ENCODE results near the gene TTC28. TPM values are rescaled to one million over a fixed set of nuclear protein-coding genes. Genes with fewer than 3 reads are reported as not detected.
A peak's percentile ranks its signal among the peaks of the same experiment; 100 is the strongest.
"Not testable (repeated sequence)": the region's sequence is repeated elsewhere in the genome, so short reads cannot be mapped to it uniquely, and the experiment has no call there.

The TTC28 gene
- 10.9 and 13.5 TPM in 2 replicates for total RNA-seq

- H3K4me3 ChIP-seq (ENCODE audit: low read depth, low read length), result peak within 1 kb of the TSS; percentile 55
- not testable (repeated sequence) for H3K36me3 ChIP-seq (ENCODE audit: control insufficient read depth, insufficient read depth, low read length); H3K27me3 ChIP-seq (ENCODE audit: control insufficient read depth, insufficient read depth, low read length); DNase-seq (ENCODE audit: low read depth)
These were observed at the start of gene TTC28 for GRCh38 chr22:28679611-28680287. Gene TTC28 (minus strand): TSS chr22:28679840. CDS start chr22:28679723, 117 bp downstream.

GRCh38 chr22:28728621-28729313 is 49.1 kb upstream of the TTC28 start:
- DNase-seq (ENCODE audit: low read depth), result no peak
- no peaks in the 10 kb centered on the region for H3K36me3 ChIP-seq (ENCODE audit: control insufficient read depth, insufficient read depth, low read length)
- H3K27me3 ChIP-seq (ENCODE audit: control insufficient read depth, insufficient read depth, low read length), result no peaks in the 10 kb centered on the region
- no peak for TF ChIP-seq CTCF (IDR thresholded peaks at IDR 0.05; ENCODE audit: insufficient read depth, low read length, poor library complexity, severe bottlenecking)
- no peak overlapping the region for H3K4me3 ChIP-seq (ENCODE audit: low read depth, low read length)

- TF ChIP-seq CTCF (IDR thresholded peaks at IDR 0.05; ENCODE audit: insufficient read depth, low read length, poor library complexity, severe bottlenecking), result no peak
- no peak for DNase-seq (ENCODE audit: low read depth)
These were observed 48.4 kb upstream of the TTC28 start for GRCh38 chr22:28728002-28728401.

GRCh38 chr22:28718044-28718443 is 38.4 kb upstream of the TTC28 start:
- DNase-seq (ENCODE audit: low read depth), result no peak
- TF ChIP-seq CTCF (IDR thresholded peaks at IDR 0.05; ENCODE audit: insufficient read depth, low read length, poor library complexity, severe bottlenecking), result no peak
- Histone ChIP-seq H3K27me3 (ENCODE audit: control insufficient read depth, insufficient read depth, low read length) (no peaks in the 10 kb centered on the region), H3K36me3 (ENCODE audit: control insufficient read depth, insufficient read depth, low read length) (no peaks in the 10 kb centered on the region), H3K4me3 (ENCODE audit: low read depth, low read length) (no peak overlapping the region)

More at GRCh38 chr22:28728002-28728401, 48.4 kb upstream of the TTC28 start:
- Histone ChIP-seq H3K27me3 (ENCODE audit: control insufficient read depth, insufficient read depth, low read length) (no peaks in the 10 kb centered on the region), H3K36me3 (ENCODE audit: control insufficient read depth, insufficient read depth, low read length) (no peaks in the 10 kb centered on the region), H3K4me3 (ENCODE audit: low read depth, low read length) (no peak overlapping the region)

GRCh38 chr22:28716686-28717085 is 37.0 kb upstream of the TTC28 start:
- TF ChIP-seq CTCF (IDR thresholded peaks at IDR 0.05; ENCODE audit: insufficient read depth, low read length, poor library complexity, severe bottlenecking), result no peak
- Histone ChIP-seq H3K4me3 (ENCODE audit: low read depth, low read length) (no peak overlapping the region), H3K36me3 (ENCODE audit: control insufficient read depth, insufficient read depth, low read length) (no peaks in the 10 kb centered on the region), H3K27me3 (ENCODE audit: control insufficient read depth, insufficient read depth, low read length) (no peaks in the 10 kb centered on the region)
- DNase-seq (ENCODE audit: low read depth), result no peak

GRCh38 chr22:28715611-28716010 is 36.0 kb upstream of the TTC28 start:
- TF ChIP-seq CTCF (IDR thresholded peaks at IDR 0.05; ENCODE audit: insufficient read depth, low read length, poor library complexity, severe bottlenecking), result no peak
- no peaks in the 10 kb centered on the region for H3K27me3 ChIP-seq (ENCODE audit: control insufficient read depth, insufficient read depth, low read length)
- H3K4me3 ChIP-seq (ENCODE audit: low read depth, low read length), result no peak overlapping the region
- no peak for DNase-seq (ENCODE audit: low read depth)
- H3K36me3 ChIP-seq (ENCODE audit: control insufficient read depth, insufficient read depth, low read length), result no peaks in the 10 kb centered on the region
